B cell (primary cell): ENCODE results near the gene HTRA2. TPM values are rescaled to one million over a fixed set of nuclear protein-coding genes. Genes with fewer than 3 reads are reported as not detected.

ENCODE experiments used
- ATAC-seq: fragments of 200-7000 bp; cut with Tn5 transposase; one replicate; pipeline ENCODE4 v1.10.0; 2021; ENCODE audit warnings: low read depth, mild to moderate bottlenecking, moderate number of reproducible peaks, moderate library complexity
- CTCF ChIA-PET: fragments of 350-600 bp; sonication (Branson Sonifier 250); formaldehyde crosslinking; loops from one replicate; lab custom pipeline; 2021; ENCODE audit warnings: antibody characterized with exemption, inconsistent platforms; lab: Charles Lee
- POLR2A ChIA-PET: fragments of 350-600 bp; sonication (Branson Sonifier 250); formaldehyde crosslinking; loops from one replicate; lab custom pipeline; 2021; ENCODE audit warnings: antibody characterized with exemption; lab: Charles Lee
- DNase-seq: peaks from one replicate; pipeline ENCODE4 v3.0.0; 2013
- H2AFZ ChIP-seq: 2 replicates; pipeline ENCODE4 v1.6.1; 2012; ENCODE audit warnings: mild to moderate bottlenecking, low read depth, low read length; ENCODE audit not compliant: insufficient read depth, poor library complexity, severe bottlenecking
- H3K27ac ChIP-seq, 2 donors: 1 replicate in 1 of 2; 2 replicates in 1 of 2; pipeline ENCODE4 v1.5.1; 2012 to 2013; ENCODE audit warnings: low read length in 2 of 2, mild to moderate bottlenecking in 2 of 2, moderate library complexity in 1 of 2
- H3K27me3 ChIP-seq, 4 experiments: fragments of 200-600 bp in 1 of 4; sonication (generic) in 1 of 4; replicated peaks in 1 of 4; 1 replicate in 2 of 4; 2 replicates in 2 of 4; pipeline versions ENCODE4 v1.6.1 to v1.7.0; 2013 to 2016; ENCODE audit warnings: low read length in 3 of 4, mild to moderate bottlenecking in 2 of 4, mixed read lengths in 1 of 4, moderate library complexity in 1 of 4; ENCODE audit not compliant: insufficient read depth in 4 of 4, control insufficient read depth in 3 of 4; ENCODE audit errors: control extremely low read depth in 1 of 4
- H3K36me3 ChIP-seq, 2 experiments: replicated peaks in 1 of 2; 1 replicate in 1 of 2; 2 replicates in 1 of 2; pipeline versions ENCODE4 v1.6.1 to v1.7.1; 2013; ENCODE audit warnings: low read length in 1 of 2; ENCODE audit not compliant: insufficient read depth in 2 of 2, control insufficient read depth in 1 of 2; ENCODE audit errors: control extremely low read depth in 1 of 2, extremely low read depth in 1 of 2
- H3K4me1 ChIP-seq, 2 donors: fragments of 200-600 bp in 1 of 2; sonication (generic) in 1 of 2; 1 replicate in 1 of 2; 2 replicates in 1 of 2; pipeline versions ENCODE4 v1.5.1 to v1.6.1; 2013 to 2017; ENCODE audit warnings: low read length in 2 of 2; ENCODE audit not compliant: control insufficient read depth in 2 of 2, insufficient read depth in 2 of 2
- H3K4me2 ChIP-seq: replicated peaks from 2 replicates; pipeline ENCODE3; 2012; ENCODE audit warnings: mild to moderate bottlenecking, low read depth, low read length; ENCODE audit not compliant: poor library complexity, severe bottlenecking
- H3K4me3 ChIP-seq, 5 experiments: fragments of 200-600 bp in 1 of 5; sonication (generic) in 1 of 5; 1 replicate in 3 of 5; 2 replicates in 2 of 5; pipeline versions ENCODE4 v1.5.1 to v1.7.0; 2011 to 2016; ENCODE audit warnings: low read length in 4 of 5, mild to moderate bottlenecking in 4 of 5, low read depth in 2 of 5, control low read depth in 1 of 5, moderate library complexity in 1 of 5; ENCODE audit not compliant: insufficient read depth in 1 of 5; ENCODE audit errors: control extremely low read depth in 1 of 5, extremely low read depth in 1 of 5
- H3K79me2 ChIP-seq: fragments of 200-600 bp; sonication (generic); one replicate; pipeline ENCODE4 v1.6.0; 2016; ENCODE audit warnings: low read length; ENCODE audit not compliant: control insufficient read depth, insufficient read depth
- H3K9ac ChIP-seq: fragments of 200-600 bp; sonication (generic); 2 replicates; pipeline ENCODE4 v1.6.1; 2017; ENCODE audit warnings: mild to moderate bottlenecking, low read length, moderate library complexity
- H3K9me3 ChIP-seq, 3 donors: one replicate each; pipeline versions ENCODE4 v1.6.1 to v1.7.1; 2013; ENCODE audit warnings: low read length in 2 of 3; ENCODE audit not compliant: control insufficient read depth in 2 of 3, insufficient read depth in 1 of 3; ENCODE audit errors: control extremely low read depth in 1 of 3
- H4K20me1 ChIP-seq: 2 replicates; pipeline ENCODE4 v1.6.0; 2012; ENCODE audit warnings: mild to moderate bottlenecking, low read length; ENCODE audit not compliant: insufficient read depth, control insufficient read depth, poor library complexity, severe bottlenecking
- H3K27ac Mint-ChIP-seq: one replicate; pipeline ENCODE4 v1.8.0; 2021; ENCODE audit warnings: mixed read lengths
- H3K27me3 Mint-ChIP-seq: one replicate; pipeline ENCODE4 v1.8.0; 2021; ENCODE audit warnings: mixed read lengths
- H3K4me1 Mint-ChIP-seq: one replicate; pipeline ENCODE4 v1.8.0; 2021; ENCODE audit warnings: mixed read lengths
- H3K4me3 Mint-ChIP-seq: one replicate; pipeline ENCODE4 v1.8.0; 2021; ENCODE audit warnings: mixed read lengths
- H3K9me3 Mint-ChIP-seq: one replicate; pipeline ENCODE4 v1.8.0; 2022; ENCODE audit warnings: mixed read lengths; ENCODE audit not compliant: insufficient read depth
- CTCF ChIP-seq: fragments of 200-600 bp; IDR thresholded peaks from one replicate; pipeline ENCODE4 v1.8.0; 2022; ENCODE audit warnings: antibody characterized with exemption, mild to moderate bottlenecking
- EZH2 ChIP-seq: IDR thresholded peaks from 2 replicates; pipeline ENCODE4 v1.6.1; 2012; ENCODE audit warnings: borderline replicate concordance, low read depth, mild to moderate bottlenecking, moderate library complexity, low read length; ENCODE audit not compliant: insufficient read depth, poor library complexity, severe bottlenecking
- WGBS: methylation state at CpG from one replicate; pipeline ENCODE4 v1.1.5; 2013; ENCODE audit warnings: missing lambda C conversion rate; ENCODE audit not compliant: insufficient coverage; 5-methylcytosine and 5-hydroxymethylcytosine counted together
- intact Hi-C: fragments of 100-400 bp; cut with micrococcal nuclease; formaldehyde crosslinking; loops from one replicate; pipeline ENCODE4 v1.10.0; 2022
- polyA plus RNA-seq: library from polyadenylated mRNA; depleted of rRNA; stranded (reverse); fragments of >200 nt; gene quantifications from 2 replicates; pipeline ENCODE4 v1.2.3, GENCODE V29; 2012
- total RNA-seq, 2 donors: library from RNA; stranded (reverse); fragments of 120-200 nt in 1 of 2; gene quantifications; 1 replicate in 1 of 2; 2 replicates in 1 of 2; pipeline versions ENCODE4 v1.2.3 to v1.2.4, GENCODE V29; 2013 to 2022

Gene HTRA2
- total and polyA plus RNA-seq, 2 donors (not counting 1 experiment from before 2014, with no cell fraction given) = 52.8 to 111 TPM

- Histone ChIP-seq H3K27ac (peak overlapping the region; percentile 31 to 74), H3K9me3 (peaks cover 0 to 4% (median 0%) of the 10 kb centered on the region in 3 donors), H3K4me2 (peak overlapping the region; percentile 64), H3K79me2 (peaks cover 4% of the 10 kb centered on the region), H3K4me1 (peaks cover 44 to 51% of the 10 kb centered on the region in 2 donors), H3K4me3 (peak overlapping the region in 1 of 5 experiments; percentile 40), H3K9ac (peak overlapping the region; percentile 30), H2AFZ (peak overlapping the region; percentile 71), H3K27me3 (no peaks in the 10 kb centered on the region), H4K20me1 (no peaks in the 10 kb centered on the region), H3K36me3 (no peaks in the 10 kb centered on the region)
- ChIA-PET POLR2A (interaction anchor here (0.9 to 2.1 kb wide), 2 partner anchors 32 to 45 kb away, joined by 3 to 5 read pairs; partner anchors contain the start of gene DQX1), CTCF (interaction anchor here (10.3 kb wide), 1 partner anchor 15 kb away, joined by 103 read pairs; no protein-coding TSS in a partner anchor)
- WGBS = 0% methylated on average over 1 of the region's 1 CpG
- intact Hi-C loops = no loop called here
- DNase-seq (peak; percentile 67), ATAC-seq (peak; percentile 83)
- H3K27ac Mint-ChIP-seq = no peak overlapping the region
- no peak overlapping the region for H3K4me3 Mint-ChIP-seq
- H3K4me1 Mint-ChIP-seq = peaks cover 25% of the 10 kb centered on the region
- H3K9me3 Mint-ChIP-seq = no peaks in the 10 kb centered on the region
- no peaks in the 10 kb centered on the region for H3K27me3 Mint-ChIP-seq
- TF ChIP-seq CTCF (no peak), EZH2 (no peak)
Observed at GRCh38 chr2:74571058-74571457, 41.3 kb downstream of the HTRA2 start.

- H3K9ac ChIP-seq = no peak overlapping the region
- peaks cover 38% of the 10 kb centered on the region for H3K4me1 Mint-ChIP-seq
- no peaks in the 10 kb centered on the region for H3K27me3 Mint-ChIP-seq
- peaks cover 53 to 63% of the 10 kb centered on the region in 2 donors for H3K4me1 ChIP-seq
- DNase-seq = no peak
- no peaks in the 10 kb centered on the region for H3K36me3 ChIP-seq
- no peak for ATAC-seq
- peak overlapping the region; percentile 71 for H2AFZ ChIP-seq
- no peak for TF ChIP-seq EZH2
- no peak for TF ChIP-seq CTCF
- H3K79me2 ChIP-seq = peaks cover 4% of the 10 kb centered on the region
- intact Hi-C loops = no loop called here
- no peaks in the 10 kb centered on the region for H3K9me3 Mint-ChIP-seq
- peaks cover 0 to 4% (median 0%) of the 10 kb centered on the region in 3 donors for H3K9me3 ChIP-seq
- H3K27ac ChIP-seq = peak overlapping the region; percentile 14 to 74
- H3K4me3 ChIP-seq = no peak overlapping the region
- H4K20me1 ChIP-seq = no peaks in the 10 kb centered on the region
- no peak overlapping the region for H3K4me3 Mint-ChIP-seq
- WGBS = 70% methylated on average over 2 of the region's 3 CpGs
- H3K27me3 ChIP-seq = no peaks in the 10 kb centered on the region
- peak overlapping the region; percentile 64 for H3K4me2 ChIP-seq
- H3K27ac Mint-ChIP-seq = peak overlapping the region; percentile 59
- POLR2A ChIA-PET = interaction anchor here (1.2 to 2.1 kb wide), 2 partner anchors 15 to 33 kb away, joined by 4 to 5 read pairs; no protein-coding TSS in a partner anchor
- CTCF ChIA-PET = interaction anchor here (0.9 to 10.3 kb wide), 2 partner anchors 14 to 66 kb away, joined by 3 to 103 read pairs; partner anchors contain the start of gene PCGF1
Observed at GRCh38 chr2:74572178-74572925, 42.6 kb downstream of the HTRA2 start.
